Activated T-helper 1 cell treated with anti-CD3 and anti-CD28 coated beads, Interleukin-2, amount 50 U/mL, for 16 hours (primary cell): ENCODE data around the gene STK10.

Experiments used
- DNase-seq, 2 donors: peaks; one replicate each; pipeline ENCODE4 v3.0.0-alpha.2; 2020; ENCODE audit warnings: low read depth in 1 of 2, low spot score in 1 of 2

Gene STK10

DNA sequence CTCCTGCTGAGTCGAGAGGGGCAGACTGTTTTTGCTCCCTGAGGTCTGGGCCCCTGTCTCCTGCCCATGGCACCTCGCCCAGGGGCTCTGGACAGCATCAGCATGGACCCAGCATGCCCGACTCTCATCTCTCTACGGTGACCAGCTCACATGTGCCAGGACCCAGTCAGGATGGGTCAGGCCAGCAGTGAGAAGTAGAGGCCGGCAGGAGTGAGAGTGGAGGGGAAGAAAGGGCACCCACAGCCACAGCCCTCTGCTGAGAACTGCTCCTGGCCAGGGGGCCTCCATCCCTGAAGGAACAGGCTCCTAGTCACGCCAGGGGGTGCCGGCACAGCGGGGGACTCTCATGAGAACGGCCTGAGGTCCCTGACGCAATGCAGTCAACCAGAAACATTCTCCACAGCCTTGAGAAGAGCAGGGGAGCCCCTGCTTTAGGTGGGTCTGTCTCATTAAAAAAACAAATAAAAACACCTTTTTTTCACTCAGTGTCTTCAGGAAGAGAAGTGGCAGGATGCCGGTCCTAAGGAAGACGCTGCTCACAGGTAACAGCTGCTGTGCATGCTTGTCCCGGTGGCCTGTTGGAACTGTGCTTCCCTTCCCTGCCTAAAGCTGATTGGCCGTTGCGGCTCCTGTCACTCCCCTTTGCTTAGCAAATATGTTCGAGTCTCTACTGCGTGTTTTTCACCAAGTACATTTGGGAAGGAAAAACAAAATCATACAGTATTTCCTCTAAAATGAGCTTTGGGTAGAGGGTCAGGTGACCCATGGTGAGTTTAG is 95.9 kb downstream of the STK10 start:
- DNase-seq, result no peak

DNA sequence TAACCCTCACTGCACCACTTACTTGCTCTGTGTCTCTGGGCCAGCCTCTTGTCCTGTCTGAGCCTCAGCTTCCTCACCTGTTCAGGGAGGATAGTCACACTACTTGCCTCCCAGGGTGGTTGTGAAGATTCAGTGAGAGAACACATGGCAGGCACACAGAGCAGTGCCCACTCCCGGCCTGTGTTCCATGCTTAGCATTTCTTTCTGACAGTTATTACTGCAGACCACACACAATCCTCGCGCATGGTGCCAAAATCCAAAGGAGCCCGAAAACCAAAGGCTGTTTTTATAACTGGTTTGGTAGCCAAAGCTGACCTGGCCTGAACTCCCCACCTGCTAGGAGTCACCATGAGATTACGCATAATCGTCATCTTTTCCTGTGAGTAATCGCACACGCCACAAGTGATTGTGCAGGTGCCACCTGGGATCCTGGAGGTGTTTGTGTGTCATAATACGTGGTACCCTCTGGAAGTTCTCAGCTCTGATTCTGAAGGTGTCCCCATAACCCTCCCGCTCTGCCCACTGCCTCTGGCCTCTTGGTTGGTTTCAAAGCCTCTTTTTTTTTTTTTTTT is 97.0 kb downstream of the STK10 start:
- no peak for DNase-seq

DNA sequence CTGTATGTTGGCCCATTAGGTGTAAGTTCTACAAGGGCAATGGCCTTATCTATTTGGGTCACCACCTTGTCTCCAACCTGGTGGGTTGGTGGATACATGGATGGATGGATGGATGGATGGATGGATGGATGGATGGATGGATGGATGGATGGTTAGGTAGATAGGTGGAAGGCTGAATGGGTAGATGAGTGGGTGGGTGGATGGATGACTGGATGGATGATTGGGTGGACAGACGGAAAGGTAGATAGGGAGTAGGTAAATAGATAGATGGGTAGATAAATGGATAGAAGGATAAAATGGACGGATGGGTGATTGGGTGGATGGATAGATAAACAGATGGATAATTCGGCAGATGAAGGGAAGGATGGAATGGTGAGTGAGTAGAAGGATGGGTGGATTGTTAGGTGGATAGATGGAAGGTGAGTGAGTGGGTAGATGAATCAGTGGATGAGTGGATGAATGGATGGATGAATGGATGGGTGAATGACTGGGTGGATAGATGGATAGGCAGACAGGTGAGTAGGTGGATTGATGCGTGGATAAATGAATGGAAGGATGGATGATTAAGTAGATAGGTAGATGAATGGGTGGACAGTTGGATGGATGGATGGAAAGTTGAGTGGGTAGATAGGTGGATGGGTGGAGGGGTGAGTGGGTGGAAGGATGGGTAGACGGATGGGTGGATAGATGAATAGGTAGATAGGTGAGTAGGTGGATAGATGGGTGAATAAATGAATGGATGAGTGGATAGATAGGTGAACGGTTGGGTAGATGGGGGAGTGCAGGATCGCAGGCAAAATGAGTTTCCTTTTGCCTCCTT is 98.5 kb downstream of the STK10 start:
- no peak for DNase-seq

DNA sequence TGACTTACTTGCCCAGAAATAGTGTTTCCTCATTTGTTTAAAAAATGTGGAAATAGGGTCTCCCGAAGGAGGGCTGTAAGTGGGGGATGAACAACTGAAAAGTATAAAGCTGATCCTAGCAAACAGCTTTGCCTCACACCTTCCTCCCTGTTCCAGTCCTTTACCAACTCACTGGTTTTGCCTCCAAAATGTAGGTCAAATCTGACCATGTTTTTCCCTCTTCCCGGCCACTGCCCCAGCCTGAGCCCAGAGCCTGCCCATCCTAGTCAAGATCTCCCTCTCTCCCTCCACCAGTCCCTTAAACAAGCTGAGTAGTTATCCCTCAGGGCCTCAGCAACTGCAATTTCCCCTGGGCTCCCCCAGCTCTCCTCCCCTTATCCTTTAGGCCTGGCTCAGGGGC is 99.2 kb downstream of the STK10 start:
- DNase-seq, result no peak

DNA sequence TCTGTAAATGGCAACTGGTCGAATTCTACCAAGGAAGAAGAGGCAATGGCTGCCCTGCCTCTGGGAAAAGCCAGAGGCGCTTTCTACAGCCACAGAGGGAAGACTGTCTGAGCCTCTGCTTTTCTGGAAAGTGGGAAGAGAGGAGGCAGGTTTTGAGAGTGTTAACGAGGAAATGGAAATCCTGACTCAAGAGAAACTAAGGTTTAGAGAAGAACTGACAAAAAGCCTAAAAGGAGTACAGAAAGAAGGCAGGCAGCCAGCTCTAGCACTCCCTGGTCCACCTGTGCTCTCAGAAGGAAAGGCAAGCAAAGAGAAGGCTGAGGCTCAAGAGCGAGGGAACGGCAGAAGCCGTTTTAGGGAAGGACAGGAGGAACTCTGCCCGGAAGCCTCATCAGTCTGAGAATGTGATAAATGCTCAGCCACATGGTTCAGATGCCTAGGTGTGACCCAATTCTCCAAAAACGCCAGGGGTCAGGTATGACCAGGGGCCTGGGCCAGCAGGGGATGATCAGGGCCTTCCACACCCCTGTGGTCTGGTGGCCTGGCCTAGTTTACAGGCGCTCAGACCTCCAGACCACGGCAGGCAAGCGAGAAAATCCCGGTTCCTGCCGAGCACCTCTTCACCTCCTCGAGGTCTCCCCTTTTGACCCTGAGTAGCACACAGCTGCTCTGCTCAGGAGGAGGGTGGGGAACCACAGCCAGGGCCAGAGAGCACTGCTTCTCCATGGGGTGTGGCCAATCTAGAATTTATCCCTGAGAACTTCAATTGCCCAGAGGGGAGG is 101.6 kb downstream of the STK10 start:
- DNase-seq, result no peak

DNA sequence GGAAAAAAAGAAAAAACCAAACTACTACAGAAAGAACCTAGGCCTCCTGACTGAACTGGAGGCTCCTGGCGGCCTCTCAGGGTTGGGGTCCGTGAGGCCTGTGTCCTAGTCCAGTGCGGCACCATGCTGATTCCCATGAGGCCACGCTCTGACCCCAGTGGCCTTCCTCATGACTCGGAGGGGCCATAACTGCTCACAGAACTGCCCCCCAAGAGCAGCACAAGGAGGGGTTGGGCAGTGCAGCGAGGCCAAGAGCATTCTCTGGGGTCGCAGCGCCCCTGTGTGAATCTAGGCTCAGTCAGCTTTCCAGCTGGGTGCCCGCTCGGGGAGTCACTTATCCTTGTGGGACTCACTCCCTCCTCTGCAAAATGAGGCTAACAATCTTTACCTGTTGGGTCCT is 102.3 kb downstream of the STK10 start:
- no peak for DNase-seq

DNA sequence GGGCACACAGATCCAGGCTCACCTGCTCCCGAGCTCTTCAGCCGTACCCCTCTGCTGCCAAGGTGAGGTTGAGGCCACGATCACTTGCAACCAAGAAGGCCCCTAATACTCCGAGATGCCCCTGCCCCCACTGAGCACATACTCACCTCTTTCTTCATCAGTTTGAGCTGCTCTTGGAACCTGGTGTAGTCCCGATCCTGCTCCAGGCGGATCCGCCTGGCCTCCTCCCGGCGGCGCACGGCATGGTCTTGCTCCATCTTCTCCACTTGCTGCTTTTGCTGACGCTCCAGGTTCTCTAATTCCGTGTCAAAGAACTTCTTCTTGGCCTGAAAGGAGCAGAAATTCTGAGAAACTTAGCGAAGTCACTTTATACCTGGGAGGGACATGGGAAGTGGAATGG is 105.8 kb downstream of the STK10 start:
- no peak for DNase-seq

DNA sequence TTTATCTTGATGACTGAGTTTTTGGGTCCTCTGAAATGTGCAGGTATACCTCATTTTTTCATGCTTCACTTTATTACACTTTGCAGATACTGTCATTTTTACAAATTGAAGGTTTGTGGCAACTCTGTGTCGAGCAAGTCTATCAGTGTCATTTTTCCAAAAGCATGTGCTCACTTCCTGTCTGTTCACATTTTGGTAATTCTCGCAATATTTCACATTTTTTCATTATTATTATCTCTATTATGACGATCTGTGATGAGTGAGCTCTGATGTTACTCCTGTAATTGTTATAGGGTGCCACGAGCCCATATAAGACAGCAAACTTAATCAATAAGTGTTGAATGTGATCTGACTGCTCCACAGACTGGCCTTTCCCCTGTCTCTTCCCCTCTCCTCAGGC is 108.1 kb downstream of the STK10 start:
- DNase-seq, result no peak

DNA sequence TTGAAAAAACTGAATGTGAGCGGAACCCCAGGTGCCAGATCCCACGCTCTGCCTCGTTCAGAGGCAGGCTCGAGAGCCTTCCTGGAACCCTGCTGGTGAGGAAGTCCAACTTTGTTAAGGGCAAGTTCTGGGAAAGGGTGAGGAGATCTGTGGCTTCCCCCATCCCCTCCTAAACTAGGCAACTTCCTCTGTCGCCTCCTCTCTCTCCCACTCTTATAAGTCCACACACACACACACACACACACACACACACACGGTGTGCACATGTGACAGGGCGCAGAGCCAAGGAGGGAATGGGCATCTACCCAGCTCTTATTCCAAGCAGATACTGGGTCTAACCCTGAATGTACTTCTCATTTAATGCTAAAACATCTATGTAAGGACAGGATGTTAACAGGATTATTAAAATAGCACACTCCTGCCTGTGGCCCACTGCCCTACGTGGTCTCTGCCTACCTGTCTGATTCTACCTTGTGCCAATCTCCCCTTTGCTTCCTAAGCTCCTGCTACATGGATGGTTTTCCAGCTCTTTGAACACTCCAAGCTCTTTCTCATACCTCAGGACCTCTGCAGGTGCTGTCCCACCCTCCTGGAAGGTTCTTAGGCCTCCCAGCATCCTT is 109.2 kb downstream of the STK10 start:
- no peak for DNase-seq

DNA sequence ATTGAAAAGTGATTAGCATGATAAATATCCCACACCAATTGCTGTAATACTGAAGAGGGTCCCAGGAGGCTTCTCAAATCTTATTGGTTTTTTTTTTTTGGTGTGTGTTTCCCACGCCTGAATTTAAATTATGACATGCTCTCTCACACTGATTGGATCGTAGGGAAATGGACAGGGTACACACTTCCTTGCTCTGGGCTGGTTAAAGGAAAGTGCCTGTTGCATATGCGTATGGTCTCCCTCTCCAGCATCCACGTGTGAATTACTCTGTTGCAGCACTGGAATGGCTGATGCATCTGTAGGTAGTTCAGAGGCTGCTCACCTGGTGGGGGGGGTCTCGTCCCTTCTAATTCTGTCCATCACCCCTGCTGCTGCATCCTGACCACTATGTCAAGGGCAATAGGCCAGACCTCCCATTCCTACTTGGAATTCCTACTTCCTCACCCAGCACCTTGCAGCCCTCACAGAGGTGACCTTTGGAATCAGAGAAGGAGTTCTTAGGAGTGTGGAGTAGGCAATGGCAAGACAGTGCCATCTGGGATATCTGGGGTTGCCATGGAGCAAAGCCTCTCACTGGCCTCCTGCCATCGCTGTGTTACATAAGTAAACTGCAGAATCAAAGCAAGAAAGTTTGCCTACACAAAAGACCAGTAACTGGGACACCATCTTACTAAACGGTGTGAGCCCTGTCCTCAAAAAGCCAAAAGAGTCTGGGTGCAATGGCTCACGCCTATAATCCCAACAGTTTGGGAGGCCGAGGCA is 110.2 kb downstream of the STK10 start:
- DNase-seq, result no peak

DNA sequence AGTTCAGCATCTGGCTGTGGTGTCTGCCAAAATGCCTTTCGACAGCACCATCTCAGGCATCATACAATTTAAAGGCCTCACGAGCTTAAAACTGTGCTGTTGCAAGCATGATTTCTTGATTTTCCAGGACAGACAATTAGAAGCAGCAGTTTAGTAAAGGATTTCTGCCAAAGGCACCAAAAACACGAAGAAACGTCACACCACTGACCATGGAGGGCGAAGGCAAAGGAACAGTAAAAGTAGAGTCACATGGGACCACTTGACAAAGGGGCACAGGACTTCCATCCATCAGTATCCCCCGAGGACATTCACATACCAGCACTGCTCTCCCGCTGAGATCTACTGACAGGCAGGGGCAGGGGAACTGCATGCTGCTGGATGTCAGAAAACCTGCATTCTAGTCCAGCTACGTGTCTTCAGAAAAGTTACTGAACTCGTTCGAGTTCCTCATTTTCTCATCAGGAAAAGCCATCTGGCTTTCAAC is 111.2 kb downstream of the STK10 start:
- no peak for DNase-seq

DNA sequence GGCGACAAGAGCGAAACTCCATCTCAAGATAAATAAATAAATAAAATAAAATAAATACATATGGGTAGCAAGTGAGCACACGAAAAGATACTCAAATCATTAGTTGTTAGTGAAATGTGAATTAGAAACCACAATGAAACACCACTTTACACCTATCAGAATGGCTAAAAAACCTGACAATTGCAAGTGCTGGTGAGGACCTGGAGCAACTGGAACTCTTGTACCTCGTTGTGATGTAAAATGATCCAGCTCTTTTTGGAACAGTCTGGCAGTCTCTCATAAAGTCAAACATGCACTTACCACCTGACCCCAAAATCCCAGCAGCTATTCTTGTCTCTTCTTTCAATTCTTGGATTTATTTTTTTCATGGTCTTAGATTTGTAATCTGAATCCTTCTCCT is 112.4 kb downstream of the STK10 start:
- DNase-seq, result no peak

DNA sequence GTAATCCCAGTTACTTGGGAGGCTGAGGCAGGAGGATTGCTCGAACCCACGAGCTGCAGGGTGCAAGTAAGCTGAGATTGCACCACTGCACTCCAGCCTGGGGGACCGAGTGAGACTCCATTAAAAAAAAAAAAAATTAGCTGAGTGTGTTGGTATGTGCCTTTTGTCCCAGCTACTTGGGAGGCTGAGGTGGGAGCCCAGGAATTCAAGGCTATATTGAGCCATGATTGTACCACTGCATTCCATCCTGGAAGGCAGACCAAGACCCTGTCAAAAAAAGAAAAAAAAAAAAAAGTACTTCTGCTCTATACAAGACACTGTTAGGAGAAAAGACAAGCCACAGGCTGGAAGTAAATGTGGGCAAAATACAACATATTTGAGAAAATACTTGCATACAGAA is 113.1 kb downstream of the STK10 start:
- DNase-seq, result no peak

DNA sequence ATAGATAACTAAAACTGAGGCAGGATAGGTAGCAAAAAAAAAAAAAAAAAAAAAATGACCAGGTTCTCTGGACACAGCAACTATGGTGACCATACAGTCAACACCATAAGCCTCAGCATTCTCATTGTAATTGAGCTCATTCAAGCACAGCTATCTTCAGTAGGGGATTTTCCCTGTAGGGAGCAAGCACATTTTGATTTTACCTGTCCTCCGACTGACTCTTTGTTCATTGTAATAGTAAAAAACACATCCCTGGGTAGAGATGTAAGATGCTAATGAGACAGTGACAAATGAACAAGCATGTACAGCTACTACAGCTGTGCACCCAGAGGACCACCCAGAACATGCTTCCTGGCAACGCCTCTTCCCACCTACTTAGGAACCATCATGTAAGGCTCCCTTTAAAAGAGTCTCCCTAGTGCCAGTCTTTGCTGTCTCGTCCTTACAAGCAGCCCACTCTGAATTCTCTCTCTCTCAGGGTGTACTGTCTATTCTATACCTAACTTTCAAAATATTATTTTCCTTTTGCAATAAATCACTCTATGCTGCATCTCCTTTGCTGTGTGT is 116.6 kb downstream of the STK10 start:
- no peak for DNase-seq

DNA sequence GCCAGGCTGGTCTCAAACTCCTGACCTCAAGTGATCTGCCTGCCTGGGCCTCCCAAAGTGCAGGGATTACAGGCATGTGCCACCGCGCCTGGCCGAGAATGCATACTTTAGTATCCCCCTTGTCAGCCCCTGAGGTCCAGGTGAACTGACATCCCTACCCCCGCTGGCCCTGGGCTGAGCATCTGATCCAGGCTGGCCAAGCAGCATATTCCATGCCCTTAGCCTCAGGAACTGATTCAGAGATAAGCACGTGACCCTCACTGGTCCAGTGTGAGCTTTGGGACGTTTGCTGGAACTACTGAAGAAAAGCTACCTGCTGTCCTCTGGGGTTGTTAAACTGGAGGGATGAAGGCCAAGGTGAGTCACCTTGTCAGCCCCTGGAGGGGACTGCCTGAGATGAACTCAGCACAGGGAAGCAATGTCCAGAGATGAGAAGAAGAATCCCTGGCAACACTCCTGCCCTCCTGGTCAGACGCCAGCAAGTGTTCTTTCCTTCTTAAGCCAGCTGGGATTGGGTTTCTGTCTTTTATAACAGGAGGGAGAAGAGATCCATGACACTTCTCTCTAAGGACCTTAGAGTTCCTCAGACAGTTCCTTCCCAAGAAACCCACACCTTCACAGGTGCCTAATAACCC is 122.5 kb downstream of the STK10 start:
- no peak for DNase-seq

DNA sequence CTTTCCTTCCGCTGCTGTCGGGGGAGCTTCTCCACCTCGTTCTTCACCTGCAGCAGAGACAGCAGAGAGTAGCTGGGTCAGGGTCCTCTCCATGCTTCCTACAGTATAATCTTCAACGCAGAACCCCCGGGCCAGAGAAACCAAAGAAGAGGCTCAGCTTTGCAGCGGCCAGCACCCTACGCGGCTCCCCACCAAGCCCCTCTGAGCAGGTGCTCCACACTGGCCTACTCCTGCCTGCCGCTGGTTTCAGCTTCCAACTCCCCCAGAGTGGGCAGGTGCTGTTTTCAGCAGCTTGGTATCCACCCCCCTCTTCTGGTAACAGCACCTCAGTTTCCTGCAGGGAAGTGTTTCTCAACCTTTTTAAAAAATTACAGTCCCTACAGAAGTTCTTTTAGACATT is 123.3 kb downstream of the STK10 start:
- no peak for DNase-seq

DNA sequence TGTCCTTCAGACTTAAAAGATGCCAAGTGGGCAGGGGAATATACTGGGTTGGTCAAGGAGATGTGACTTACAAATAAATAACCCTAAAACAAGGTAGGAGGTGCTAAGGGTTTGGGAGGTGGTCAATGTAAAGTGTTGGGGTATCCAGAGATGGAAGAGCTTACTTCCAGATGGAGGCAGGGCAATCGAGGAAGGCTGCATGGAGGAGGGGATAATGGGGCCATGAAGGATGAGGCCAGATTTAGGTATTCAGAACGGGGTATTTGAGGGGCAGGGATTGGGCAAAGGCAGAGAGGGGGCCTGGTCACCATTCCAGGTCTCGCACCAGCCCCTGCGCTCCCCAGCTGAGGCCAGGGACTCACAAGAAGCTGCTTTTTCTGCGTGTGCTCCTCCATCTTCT is 123.7 kb downstream of the STK10 start:
- DNase-seq, result no peak

DNA sequence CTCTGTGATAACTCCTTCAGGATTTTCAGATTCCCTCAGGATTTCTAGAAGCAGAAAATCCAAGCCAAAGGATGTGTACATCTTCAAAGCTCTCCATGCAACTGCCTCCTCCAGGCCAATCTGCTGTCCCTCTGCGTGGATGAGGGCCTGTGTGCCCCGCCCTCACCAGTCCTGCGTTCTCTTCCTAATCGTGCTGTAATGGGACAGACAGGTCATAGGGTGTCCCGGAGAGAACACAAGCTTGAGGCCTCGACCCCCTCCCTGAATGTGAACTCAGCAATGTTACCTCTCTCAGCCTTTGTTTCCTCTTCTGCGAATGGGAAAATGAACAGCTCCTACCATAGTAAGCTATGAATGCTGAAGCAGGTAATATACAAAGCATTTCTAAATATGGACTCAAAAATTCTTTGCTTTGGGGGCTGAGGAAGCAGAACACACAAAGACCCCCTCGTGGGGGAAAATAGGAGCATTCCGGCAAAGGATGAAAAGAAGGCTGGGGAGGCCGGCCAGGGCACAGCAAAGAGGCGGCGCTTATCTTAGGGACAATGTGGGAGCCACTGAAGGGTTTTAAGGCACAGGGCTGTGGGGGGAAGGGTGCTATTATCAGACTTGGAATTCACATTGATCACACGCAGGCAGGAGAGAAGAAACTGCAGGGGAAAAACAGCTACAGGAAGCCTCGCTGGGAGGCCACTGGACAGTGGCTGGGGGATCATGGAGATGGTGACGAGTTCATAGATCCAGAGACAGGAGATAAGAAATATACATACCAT is 124.4 kb downstream of the STK10 start:
- no peak for DNase-seq

DNA sequence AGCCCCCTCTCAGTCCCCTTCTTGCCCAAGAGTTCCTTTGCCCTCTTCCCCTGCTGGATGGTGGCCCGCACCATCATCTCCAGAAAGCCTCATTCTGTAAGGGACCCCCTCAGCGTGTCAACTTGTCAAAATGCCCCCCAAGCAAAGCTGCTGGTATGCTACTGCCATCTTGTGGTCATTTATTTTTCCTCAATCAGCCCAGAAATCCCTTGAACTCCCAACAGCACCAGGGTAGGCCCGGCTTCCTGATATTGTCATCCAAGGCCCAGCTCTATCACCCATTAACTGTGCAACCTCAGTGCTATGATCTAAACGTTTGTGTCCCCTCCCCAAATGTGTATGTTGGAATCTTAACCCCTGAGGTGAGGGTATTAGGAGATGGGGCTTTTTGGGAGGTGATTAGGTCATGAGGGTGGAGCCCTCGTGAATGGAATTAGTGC is 128.3 kb downstream of the STK10 start:
- DNase-seq, result no peak
